Cardiac muscle cell (in vitro differentiated cells and primary cell): ENCODE results near the gene UPK1A. TPM values are rescaled to one million over a fixed set of nuclear protein-coding genes. Genes with fewer than 3 reads are reported as not detected.
"Not testable (repeated sequence)": the region's sequence is repeated elsewhere in the genome, so short reads cannot be mapped to it uniquely, and the experiment has no call there.

Experiments
- DNase-seq, 2 donors: peaks; one replicate each; pipeline versions ENCODE4 v3.0.0 to v3.0.0-alpha.2; 2010 to 2017; ENCODE audit warnings: low read depth in 1 of 2, low spot score in 1 of 2
- H3K27ac ChIP-seq: fragments of 200-600 bp; sonication (generic); 2 replicates; pipeline ENCODE4 v1.5.1; 2016
- H3K27me3 ChIP-seq: fragments of 200-600 bp; sonication (generic); 2 replicates; pipeline ENCODE4 v1.6.0; 2016; ENCODE audit warnings: control low read depth
- H3K36me3 ChIP-seq: fragments of 200-600 bp; sonication (generic); 2 replicates; pipeline ENCODE4 v1.5.1; 2016; ENCODE audit warnings: control low read depth
- H3K4me1 ChIP-seq: fragments of 200-600 bp; sonication (generic); 2 replicates; pipeline ENCODE4 v1.8.1; 2017; ENCODE audit warnings: low read depth, mild to moderate bottlenecking, mixed run types
- H3K4me3 ChIP-seq: fragments of 200-600 bp; sonication (generic); 2 replicates; pipeline ENCODE4 v1.5.1; 2016; ENCODE audit warnings: mild to moderate bottlenecking
- H3K9me3 ChIP-seq: fragments of 200-600 bp; sonication (generic); 2 replicates; pipeline ENCODE4 v1.5.1; 2017; ENCODE audit warnings: low read depth, mild to moderate bottlenecking, control low read depth
- polyA plus RNA-seq: library from polyadenylated mRNA; unstranded; fragments of >200 nt; fragmentation: Nextera tagmentation; extraction: Ambion mirVana; gene quantifications from 2 replicates; pipeline ENCODE4 v1.2.1, GENCODE V29; 2016
- total RNA-seq: library from RNA; depleted of rRNA; stranded (reverse); fragments of >200 nt; gene quantifications from 2 replicates; pipeline ENCODE4 v1.2.3, GENCODE V29; 2016
- TF ChIP-seq, protein P1 (sequence below): IDR thresholded peaks from 2 replicates; pipeline ENCODE4 v1.5.1; 2012; ENCODE audit warnings: low read depth, mild to moderate bottlenecking, low read length

UPK1A gene
- total and polyA plus RNA-seq, 2 experiments from 2014 or later, result 1.4 TPM; not detected in 1

DNA sequence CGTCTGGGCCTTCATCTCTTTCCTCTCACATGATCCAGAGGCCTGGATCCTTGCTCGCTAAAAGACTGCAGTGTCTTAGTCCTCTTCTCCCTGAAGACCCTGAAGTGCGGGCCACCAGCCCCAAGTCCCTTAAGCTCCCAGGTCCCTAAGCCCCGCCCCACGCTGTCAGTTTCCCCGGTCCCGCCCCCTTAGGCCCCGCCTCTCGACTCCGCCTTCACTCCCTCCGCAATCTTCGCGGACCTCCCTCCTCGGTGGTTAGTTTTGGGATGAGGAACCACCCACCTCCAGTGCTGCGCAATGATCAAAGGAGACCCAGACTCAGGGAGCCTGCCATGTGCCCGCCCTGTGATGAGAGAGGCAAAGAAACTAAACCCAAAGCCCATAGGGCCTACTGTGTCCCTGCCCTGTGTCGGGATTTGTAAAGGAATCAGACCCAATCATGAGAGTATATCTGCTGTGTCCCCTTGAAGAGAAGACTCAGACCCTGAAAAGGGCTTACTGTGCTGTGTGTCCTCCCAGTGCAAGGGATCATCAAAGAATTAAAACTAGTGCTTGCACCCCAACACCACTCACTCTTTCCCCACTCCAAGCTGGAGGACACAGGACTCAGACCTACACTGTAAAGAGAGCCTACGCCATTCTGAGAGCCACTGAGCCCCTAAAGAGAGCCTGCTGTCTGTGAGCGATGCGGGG lies 21.2 kb upstream of the UPK1A start:
- TF ChIP-seq, protein P1, sequence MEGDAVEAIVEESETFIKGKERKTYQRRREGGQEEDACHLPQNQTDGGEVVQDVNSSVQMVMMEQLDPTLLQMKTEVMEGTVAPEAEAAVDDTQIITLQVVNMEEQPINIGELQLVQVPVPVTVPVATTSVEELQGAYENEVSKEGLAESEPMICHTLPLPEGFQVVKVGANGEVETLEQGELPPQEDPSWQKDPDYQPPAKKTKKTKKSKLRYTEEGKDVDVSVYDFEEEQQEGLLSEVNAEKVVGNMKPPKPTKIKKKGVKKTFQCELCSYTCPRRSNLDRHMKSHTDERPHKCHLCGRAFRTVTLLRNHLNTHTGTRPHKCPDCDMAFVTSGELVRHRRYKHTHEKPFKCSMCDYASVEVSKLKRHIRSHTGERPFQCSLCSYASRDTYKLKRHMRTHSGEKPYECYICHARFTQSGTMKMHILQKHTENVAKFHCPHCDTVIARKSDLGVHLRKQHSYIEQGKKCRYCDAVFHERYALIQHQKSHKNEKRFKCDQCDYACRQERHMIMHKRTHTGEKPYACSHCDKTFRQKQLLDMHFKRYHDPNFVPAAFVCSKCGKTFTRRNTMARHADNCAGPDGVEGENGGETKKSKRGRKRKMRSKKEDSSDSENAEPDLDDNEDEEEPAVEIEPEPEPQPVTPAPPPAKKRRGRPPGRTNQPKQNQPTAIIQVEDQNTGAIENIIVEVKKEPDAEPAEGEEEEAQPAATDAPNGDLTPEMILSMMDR, result no peak
- peak overlapping the region; percentile 67 for H3K27ac ChIP-seq
- DNase-seq, result peak; percentile 70 to 85

DNA sequence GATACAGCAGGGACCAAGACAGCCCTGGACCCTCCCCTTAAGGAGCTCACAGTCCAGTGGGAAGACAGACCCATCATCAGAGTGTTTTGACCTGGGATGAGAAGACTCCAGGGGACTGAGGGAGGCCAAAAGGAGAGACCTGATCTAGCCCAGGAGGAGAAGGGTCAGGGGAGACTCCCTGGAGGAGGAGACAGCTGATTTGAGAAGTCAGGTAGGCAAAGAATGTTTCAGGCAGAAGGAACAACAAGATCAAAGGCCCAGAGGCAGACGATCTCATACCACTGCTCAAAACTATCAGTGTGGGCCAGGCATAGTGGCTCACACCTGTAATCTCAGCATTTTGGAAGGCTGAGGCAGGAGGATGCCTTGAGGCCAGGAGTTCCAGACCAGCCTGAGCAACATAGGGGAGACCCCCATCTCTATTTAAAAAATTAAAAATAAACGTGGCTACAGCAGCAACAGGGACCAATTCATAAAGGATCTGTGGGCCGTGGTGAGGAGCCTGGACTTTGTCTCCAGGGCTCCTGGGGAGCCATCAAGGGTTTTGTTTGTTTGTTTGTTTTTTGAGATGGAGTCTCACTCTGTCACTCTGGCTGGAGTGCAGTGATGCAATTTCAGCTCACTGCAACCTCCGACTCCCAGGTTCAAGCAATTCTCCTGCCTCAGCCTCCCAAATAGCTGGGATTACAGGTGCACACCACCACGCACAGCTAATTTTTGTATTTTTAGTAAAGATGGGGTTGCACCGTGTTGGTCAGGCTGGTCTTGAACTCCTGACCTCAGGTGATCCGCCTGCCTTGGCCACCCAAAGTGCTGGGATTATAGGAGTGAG lies 20.4 kb upstream of the UPK1A start:
- Histone ChIP-seq H3K27me3 (no peaks in the 10 kb centered on the region), H3K9me3 (no peaks in the 10 kb centered on the region), H3K4me3 (no peak overlapping the region), H3K27ac (no peak overlapping the region), H3K36me3 (no peaks in the 10 kb centered on the region), H3K4me1 (peaks cover 5% of the 10 kb centered on the region)
- TF ChIP-seq, protein P1, result no peak
- no peak for DNase-seq

More for the DNA sequence above, 21.2 kb upstream of the UPK1A start:
- Histone ChIP-seq H3K9me3 (no peaks in the 10 kb centered on the region), H3K4me1 (peaks cover 5% of the 10 kb centered on the region), H3K36me3 (no peaks in the 10 kb centered on the region), H3K4me3 (peak overlapping the region; percentile 33), H3K27me3 (no peaks in the 10 kb centered on the region)

DNA sequence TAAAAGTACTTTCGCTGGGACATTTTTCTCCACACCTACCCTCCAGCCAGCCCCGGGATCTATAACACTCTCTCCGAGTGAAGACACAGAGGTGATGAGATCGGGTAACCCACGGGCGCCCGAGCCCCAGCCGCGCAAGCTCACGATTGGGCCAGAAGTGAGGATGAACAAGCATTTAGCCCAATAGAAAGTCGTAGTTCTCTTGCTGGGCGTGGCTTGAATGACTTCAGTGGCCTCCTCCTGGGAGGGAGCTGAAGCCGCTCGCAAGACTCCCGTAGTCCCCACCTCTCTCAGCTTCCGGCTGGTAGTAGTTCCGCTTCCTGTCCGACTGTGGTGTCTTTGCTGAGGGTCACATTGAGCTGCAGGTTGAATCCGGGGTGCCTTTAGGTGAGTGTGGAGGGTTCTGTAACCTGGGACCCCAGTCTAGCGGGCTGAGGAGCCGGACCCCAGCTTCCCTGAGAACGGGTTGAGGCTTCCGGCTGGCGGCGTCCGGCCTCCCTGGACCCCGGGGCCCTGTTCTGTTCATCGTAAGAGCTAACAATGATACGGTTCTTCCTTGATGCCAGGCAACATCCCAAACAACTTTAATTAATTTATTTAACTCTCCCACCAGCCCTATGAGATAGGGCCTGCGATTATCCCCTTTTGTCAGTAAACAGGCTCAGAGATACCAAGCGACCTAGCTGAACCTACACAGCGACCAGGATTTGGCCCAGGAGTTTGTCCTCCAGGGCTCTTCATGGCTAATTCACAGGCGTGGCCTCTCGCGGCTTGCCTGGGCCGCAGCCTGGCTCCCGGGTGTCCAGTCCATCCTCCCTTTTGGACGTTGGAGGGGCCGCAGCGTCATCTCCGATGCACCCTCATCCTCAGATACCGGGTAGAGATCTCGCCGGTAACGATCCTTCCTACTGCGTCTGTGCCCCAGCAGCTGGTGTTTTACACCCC lies 18.0 kb upstream of the UPK1A start, which contains the start of gene COX6B1:
TSS of gene COX6B1 (plus strand) at position 307 of the 945 bp plus-strand sequence. CDS start 2,921 bp downstream, outside the sequence.
- Histone ChIP-seq H3K4me1 (peaks cover 5% of the 10 kb centered on the region), H3K9me3 (no peaks in the 10 kb centered on the region), H3K27me3 (no peaks in the 10 kb centered on the region), H3K36me3 (peaks cover 6% of the 10 kb centered on the region), H3K27ac (peak within 1 kb of the TSS; percentile 70), H3K4me3 (peak within 1 kb of the TSS; percentile 66)
- TF ChIP-seq, protein P1, result no peak
- DNase-seq, result peak; percentile 97 to 98

DNA sequence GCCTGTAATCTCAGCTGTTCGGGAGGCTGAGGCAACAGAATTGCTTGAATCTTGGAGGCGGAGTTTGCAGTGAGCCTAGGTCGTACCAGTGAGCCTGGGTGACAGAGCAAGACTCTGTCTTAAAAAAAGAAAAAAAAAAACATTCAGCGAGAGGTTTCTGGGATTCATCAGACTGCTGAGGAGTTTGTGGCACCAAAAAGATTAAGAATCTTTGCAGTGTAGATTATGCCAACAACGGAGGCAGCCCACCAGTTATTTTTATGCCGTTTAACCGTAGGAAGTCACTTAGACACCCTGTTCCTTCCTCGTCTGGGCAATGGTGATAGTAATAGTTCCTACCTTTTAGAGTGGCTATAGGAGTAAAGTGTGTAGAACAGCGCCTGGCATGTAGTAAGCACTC lies 15.7 kb upstream of the UPK1A start:
- no peak for DNase-seq
- peaks cover 22% of the 10 kb centered on the region for H3K36me3 ChIP-seq
- peaks cover 5% of the 10 kb centered on the region for H3K4me1 ChIP-seq
- H3K9me3 ChIP-seq, result no peaks in the 10 kb centered on the region
- TF ChIP-seq, protein P1, result no peak
- no peak overlapping the region for H3K4me3 ChIP-seq
- no peak overlapping the region for H3K27ac ChIP-seq
- no peaks in the 10 kb centered on the region for H3K27me3 ChIP-seq

DNA sequence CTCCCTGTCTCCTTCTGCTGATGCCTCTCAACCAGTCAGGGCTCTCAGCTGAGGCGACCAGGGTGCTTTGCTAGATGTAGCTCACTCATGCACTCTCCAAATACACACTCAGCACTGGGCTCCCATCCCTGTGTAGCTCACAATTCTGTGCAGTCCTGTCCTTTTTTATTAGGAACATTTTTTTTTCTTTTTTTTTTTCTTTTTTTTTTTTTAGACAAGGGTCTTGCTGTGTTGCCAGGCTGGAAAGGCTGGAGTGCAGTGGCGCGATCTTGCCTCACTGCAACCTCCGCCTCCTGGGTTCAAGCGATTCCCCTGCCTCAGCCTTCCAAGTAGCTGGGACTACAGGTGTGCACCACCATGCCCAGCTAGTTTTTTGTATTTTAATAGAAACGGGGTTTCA lies 11.5 kb upstream of the UPK1A start:
- H3K9me3 ChIP-seq, H3K27me3 ChIP-seq, H3K4me1 ChIP-seq, H3K27ac ChIP-seq, DNase-seq, H3K4me3 ChIP-seq: not testable (repeated sequence)
- H3K36me3 ChIP-seq, result peaks cover 50% of the 10 kb centered on the region
